KMS-11 (cell line): ENCODE measurements around the gene PDZD8.

Source experiments
- H2AFZ ChIP-seq: fragments of 200-600 bp; sonication (generic); 2 replicates; pipeline ENCODE4 v1.6.1; 2016; ENCODE audit warnings: antibody characterized with exemption, mixed run types, low read depth
- H3K27ac ChIP-seq: fragments of 200-600 bp; sonication (generic); 2 replicates; pipeline ENCODE4 v1.6.1; 2016; ENCODE audit warnings: mild to moderate bottlenecking, mixed run types
- H3K27me3 ChIP-seq: fragments of 200-600 bp; sonication (generic); 2 replicates; pipeline ENCODE4 v1.6.1; 2017; ENCODE audit warnings: mild to moderate bottlenecking, low read depth, mixed run types, moderate library complexity; ENCODE audit not compliant: insufficient read depth
- H3K36me3 ChIP-seq: fragments of 200-600 bp; sonication (generic); 2 replicates; pipeline ENCODE4 v1.6.1; 2017; ENCODE audit warnings: mild to moderate bottlenecking, mixed run types; ENCODE audit not compliant: insufficient read depth
- H3K4me1 ChIP-seq: fragments of 200-600 bp; sonication (generic); 2 replicates; pipeline ENCODE4 v1.6.1; 2016; ENCODE audit warnings: mild to moderate bottlenecking, low read depth, mixed run types; ENCODE audit not compliant: poor library complexity, severe bottlenecking
- H3K4me2 ChIP-seq: fragments of 200-600 bp; sonication (generic); 2 replicates; pipeline ENCODE4 v1.7.0; 2016; ENCODE audit warnings: mild to moderate bottlenecking, mixed run types
- H3K4me3 ChIP-seq: fragments of 200-600 bp; sonication (generic); IDR thresholded peaks from 2 replicates; pipeline ENCODE4 v1.6.1; 2017; ENCODE audit warnings: low read depth, low read length, mixed read lengths; ENCODE audit not compliant: insufficient read depth
- H3K79me2 ChIP-seq: fragments of 200-600 bp; sonication (generic); 2 replicates; pipeline ENCODE4 v1.6.1; 2016; ENCODE audit warnings: low read depth, mixed run types; ENCODE audit not compliant: insufficient read depth
- H3K9ac ChIP-seq: fragments of 200-600 bp; sonication (generic); 2 replicates; pipeline ENCODE4 v1.6.1; 2016; ENCODE audit warnings: mild to moderate bottlenecking, mixed run types
- H4K20me1 ChIP-seq: fragments of 200-600 bp; sonication (generic); 2 replicates; pipeline ENCODE4 v1.6.1; 2016; ENCODE audit warnings: mild to moderate bottlenecking, mixed run types; ENCODE audit not compliant: insufficient read depth
- TF ChIP-seq, protein P1 (sequence below): fragments of 200-600 bp; sonication (generic); conservative IDR thresholded peaks from 2 replicates; pipeline ENCODE4 v1.6.1; 2017; ENCODE audit warnings: low read depth, mild to moderate bottlenecking, antibody characterized with exemption, low read length, moderate library complexity, mixed read lengths

PDZD8 gene

DNA sequence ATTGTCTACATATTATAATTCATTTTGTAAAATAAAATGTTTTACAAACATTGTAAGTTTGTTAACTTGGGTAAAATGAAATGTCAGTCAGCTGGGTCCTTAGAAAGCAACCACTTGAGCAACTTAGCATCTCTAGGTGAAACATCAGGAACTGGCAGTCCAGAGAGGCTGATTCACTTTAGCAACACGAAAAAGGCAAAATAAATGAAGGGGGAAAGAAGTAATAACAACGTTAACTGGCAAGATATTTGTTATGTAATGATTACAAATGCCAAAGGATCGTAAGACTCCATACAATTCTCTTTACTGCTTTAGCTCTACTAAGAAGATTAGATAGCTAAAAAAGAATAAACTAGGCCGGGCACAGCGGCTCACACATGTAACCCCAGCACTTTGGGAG is 5.0 kb downstream of the PDZD8 start:
- Histone ChIP-seq H3K4me1 (peaks cover 62% of the 10 kb centered on the region), H3K27me3 (no peaks in the 10 kb centered on the region), H4K20me1 (peaks cover 15% of the 10 kb centered on the region), H3K9ac (no peak overlapping the region), H3K4me3 (no peak overlapping the region), H2AFZ (no peak overlapping the region), H3K79me2 (peaks cover 94% of the 10 kb centered on the region), H3K4me2 (no peak overlapping the region), H3K36me3 (no peaks in the 10 kb centered on the region), H3K27ac (no peak overlapping the region)
- TF ChIP-seq, protein P1, sequence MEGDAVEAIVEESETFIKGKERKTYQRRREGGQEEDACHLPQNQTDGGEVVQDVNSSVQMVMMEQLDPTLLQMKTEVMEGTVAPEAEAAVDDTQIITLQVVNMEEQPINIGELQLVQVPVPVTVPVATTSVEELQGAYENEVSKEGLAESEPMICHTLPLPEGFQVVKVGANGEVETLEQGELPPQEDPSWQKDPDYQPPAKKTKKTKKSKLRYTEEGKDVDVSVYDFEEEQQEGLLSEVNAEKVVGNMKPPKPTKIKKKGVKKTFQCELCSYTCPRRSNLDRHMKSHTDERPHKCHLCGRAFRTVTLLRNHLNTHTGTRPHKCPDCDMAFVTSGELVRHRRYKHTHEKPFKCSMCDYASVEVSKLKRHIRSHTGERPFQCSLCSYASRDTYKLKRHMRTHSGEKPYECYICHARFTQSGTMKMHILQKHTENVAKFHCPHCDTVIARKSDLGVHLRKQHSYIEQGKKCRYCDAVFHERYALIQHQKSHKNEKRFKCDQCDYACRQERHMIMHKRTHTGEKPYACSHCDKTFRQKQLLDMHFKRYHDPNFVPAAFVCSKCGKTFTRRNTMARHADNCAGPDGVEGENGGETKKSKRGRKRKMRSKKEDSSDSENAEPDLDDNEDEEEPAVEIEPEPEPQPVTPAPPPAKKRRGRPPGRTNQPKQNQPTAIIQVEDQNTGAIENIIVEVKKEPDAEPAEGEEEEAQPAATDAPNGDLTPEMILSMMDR = no peak

DNA sequence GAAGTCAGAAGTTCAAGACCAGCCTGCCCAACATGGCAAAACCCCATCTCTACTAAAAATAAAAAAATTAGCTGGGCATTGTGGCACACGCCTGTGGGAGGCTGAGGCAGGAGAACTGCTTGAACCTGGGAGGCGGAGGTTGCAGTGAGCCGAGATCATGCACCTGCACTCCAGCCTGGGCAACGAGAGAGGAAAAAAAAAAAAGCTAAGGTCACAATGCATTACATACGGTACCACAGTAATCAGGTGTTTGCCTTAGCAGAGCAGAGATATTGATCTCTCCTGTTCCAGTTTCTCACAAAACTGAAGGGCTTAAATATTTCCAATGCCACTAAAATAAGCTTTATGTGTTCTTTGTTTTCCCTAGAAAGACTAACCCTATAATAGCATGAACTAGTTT is 7.5 kb downstream of the PDZD8 start:
- no peak overlapping the region for H3K27ac ChIP-seq
- peaks cover 11% of the 10 kb centered on the region for H4K20me1 ChIP-seq
- peaks cover 77% of the 10 kb centered on the region for H3K4me1 ChIP-seq
- H3K79me2 ChIP-seq = peaks cover 95% of the 10 kb centered on the region
- no peak overlapping the region for H2AFZ ChIP-seq
- H3K4me2 ChIP-seq = no peak overlapping the region
- TF ChIP-seq, protein P1 = no peak
- H3K9ac ChIP-seq = no peak overlapping the region
- H3K27me3 ChIP-seq = no peaks in the 10 kb centered on the region
- H3K36me3 ChIP-seq = no peaks in the 10 kb centered on the region
- H3K4me3 ChIP-seq = no peak overlapping the region

DNA sequence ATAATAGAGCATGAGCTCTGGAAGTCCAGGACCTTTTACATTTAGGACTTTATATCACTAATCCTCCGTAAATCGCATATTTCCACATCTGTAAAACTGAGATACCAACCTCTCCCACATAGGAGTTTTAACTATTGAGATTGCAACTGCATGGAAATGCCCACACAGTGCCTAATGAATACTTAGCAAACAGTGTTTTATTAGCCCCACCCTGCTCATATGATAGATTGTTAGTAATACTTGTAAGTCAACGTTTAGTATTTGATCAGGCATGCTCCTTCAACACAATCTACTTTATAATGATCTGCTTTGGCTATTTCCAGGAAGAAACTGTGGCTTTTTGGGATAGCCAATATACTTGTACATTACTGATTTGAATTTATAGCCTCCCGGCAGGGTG is 8.5 kb downstream of the PDZD8 start:
- TF ChIP-seq, protein P1 = no peak
- no peak overlapping the region for H2AFZ ChIP-seq
- H3K9ac ChIP-seq = no peak overlapping the region
- H3K27me3 ChIP-seq = no peaks in the 10 kb centered on the region
- peaks cover 77% of the 10 kb centered on the region for H3K4me1 ChIP-seq
- H3K36me3 ChIP-seq = no peaks in the 10 kb centered on the region
- no peak overlapping the region for H3K4me3 ChIP-seq
- H4K20me1 ChIP-seq = 0 out of 2 replicates have a peak, but pooled peaks cover 2% of the 10 kb centered on the region
- H3K27ac ChIP-seq = no peak overlapping the region
- peaks cover 95% of the 10 kb centered on the region for H3K79me2 ChIP-seq
- H3K4me2 ChIP-seq = peak overlapping the region; percentile 25; the same call in 1 of the 2 replicates

DNA sequence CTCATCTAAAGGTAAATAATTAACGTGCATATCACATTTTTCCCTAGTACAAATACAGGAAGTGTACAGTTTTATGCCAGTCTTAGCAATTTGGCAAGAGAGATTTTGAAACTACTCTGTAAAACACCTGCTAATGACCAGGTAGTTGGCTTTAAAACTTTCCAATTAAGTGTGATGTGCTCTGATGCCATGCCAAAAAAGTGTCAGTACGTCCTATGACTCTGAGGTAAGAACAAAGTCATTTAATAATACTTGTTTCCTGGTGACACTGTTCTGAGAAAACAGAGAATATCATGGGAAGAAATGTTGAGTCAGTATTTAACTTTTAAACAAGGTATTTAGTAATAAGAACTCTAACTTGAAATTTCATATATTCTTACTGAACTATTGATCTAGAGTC is 9.6 kb downstream of the PDZD8 start:
- peak overlapping the region; percentile 46 for H3K4me2 ChIP-seq
- H3K9ac ChIP-seq = no peak overlapping the region
- H3K27ac ChIP-seq = peak overlapping the region; percentile 42
- peaks cover 95% of the 10 kb centered on the region for H3K79me2 ChIP-seq
- H2AFZ ChIP-seq = no peak overlapping the region
- no peaks in the 10 kb centered on the region for H3K36me3 ChIP-seq
- TF ChIP-seq, protein P1 = no peak
- H3K4me1 ChIP-seq = peaks cover 82% of the 10 kb centered on the region
- no peaks in the 10 kb centered on the region for H4K20me1 ChIP-seq
- H3K27me3 ChIP-seq = no peaks in the 10 kb centered on the region
- H3K4me3 ChIP-seq = no peak overlapping the region
